ENCODE measurements around the gene RAB15.

DNA sequence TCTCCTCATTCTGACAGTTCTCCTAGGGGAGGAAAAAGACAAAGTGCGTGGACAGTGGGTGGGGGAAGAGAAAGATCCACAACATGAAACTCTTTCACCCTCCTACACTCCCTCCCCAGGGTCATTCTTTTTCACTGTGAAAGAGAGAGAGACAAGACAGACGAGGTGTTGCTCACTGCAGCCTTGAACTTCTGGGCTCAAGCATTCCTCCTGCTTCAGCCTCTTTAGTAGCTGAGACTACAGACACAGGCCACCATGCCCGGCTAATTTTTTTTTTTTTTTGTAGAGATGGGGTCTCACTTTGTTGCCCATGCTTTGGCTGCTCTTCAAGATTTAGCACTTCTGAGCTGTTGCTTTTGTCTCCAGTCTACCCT is 32.3 kb downstream of the RAB15 start:
- TF ChIP-seq CTCF (IDR thresholded peaks at IDR 0.05; ENCODE audit: insufficient read depth, low read depth, low read length) (no peak), EZH2 (IDR thresholded peaks at IDR 0.05; ENCODE audit: insufficient read depth, low read length) (no peak)

All from astrocyte (in vitro differentiated cells and primary cell).